Mammary epithelial cell (primary cell): ENCODE data around the gene TTLL11.

Experiments used
- EZH2 ChIP-seq: IDR thresholded peaks from 2 replicates; pipeline ENCODE4 v1.6.1; 2012; ENCODE audit warnings: low read length, inconsistent platforms, borderline replicate concordance
- TF ChIP-seq, protein P1 (sequence below), 2 donors: IDR thresholded peaks in 1 of 2; conservative IDR thresholded peaks in 1 of 2; 2 replicates each; pipeline ENCODE4 v1.5.1; 2011 to 2012; ENCODE audit warnings: inconsistent platforms in 2 of 2, low read length in 2 of 2, mild to moderate bottlenecking in 2 of 2, control low read depth in 1 of 2, low read depth in 1 of 2; ENCODE audit not compliant: insufficient read depth in 1 of 2; ENCODE audit errors: extremely low read depth in 1 of 2

GRCh38 chr9:121866927-121867326 is 226.2 kb downstream of the TTLL11 start:
- TF ChIP-seq, protein P1, sequence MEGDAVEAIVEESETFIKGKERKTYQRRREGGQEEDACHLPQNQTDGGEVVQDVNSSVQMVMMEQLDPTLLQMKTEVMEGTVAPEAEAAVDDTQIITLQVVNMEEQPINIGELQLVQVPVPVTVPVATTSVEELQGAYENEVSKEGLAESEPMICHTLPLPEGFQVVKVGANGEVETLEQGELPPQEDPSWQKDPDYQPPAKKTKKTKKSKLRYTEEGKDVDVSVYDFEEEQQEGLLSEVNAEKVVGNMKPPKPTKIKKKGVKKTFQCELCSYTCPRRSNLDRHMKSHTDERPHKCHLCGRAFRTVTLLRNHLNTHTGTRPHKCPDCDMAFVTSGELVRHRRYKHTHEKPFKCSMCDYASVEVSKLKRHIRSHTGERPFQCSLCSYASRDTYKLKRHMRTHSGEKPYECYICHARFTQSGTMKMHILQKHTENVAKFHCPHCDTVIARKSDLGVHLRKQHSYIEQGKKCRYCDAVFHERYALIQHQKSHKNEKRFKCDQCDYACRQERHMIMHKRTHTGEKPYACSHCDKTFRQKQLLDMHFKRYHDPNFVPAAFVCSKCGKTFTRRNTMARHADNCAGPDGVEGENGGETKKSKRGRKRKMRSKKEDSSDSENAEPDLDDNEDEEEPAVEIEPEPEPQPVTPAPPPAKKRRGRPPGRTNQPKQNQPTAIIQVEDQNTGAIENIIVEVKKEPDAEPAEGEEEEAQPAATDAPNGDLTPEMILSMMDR (conservative IDR thresholded peaks at IDR 0.05 in 1 of 2, IDR thresholded peaks at IDR 0.05 in 1 of 2; ENCODE audit: extremely low read depth in 1 of 2, insufficient read depth in 1 of 2, low read depth in 1 of 2, low read length in 2 of 2), result no peak
- TF ChIP-seq EZH2, result no peak
